OCI-LY7 (cell line): ENCODE measurements around the gene LSM8.

ENCODE experiments used
- EZH2phosphoT487 ChIP-seq: fragments of 200-600 bp; sonication (generic); IDR thresholded peaks from 2 replicates; pipeline ENCODE4 v1.6.1; 2018; ENCODE audit warnings: low read depth, borderline replicate concordance, mild to moderate bottlenecking, mixed run types, antibody characterized with exemption, low read length, moderate library complexity, mixed read lengths
- TF ChIP-seq, protein P1 (sequence below): fragments of 200-600 bp; sonication (generic); conservative IDR thresholded peaks from 2 replicates; pipeline ENCODE4 v1.5.1; 2014; ENCODE audit warnings: mild to moderate bottlenecking, antibody characterized with exemption, low read length, moderate library complexity, mixed read lengths

- TF ChIP-seq, protein P1, sequence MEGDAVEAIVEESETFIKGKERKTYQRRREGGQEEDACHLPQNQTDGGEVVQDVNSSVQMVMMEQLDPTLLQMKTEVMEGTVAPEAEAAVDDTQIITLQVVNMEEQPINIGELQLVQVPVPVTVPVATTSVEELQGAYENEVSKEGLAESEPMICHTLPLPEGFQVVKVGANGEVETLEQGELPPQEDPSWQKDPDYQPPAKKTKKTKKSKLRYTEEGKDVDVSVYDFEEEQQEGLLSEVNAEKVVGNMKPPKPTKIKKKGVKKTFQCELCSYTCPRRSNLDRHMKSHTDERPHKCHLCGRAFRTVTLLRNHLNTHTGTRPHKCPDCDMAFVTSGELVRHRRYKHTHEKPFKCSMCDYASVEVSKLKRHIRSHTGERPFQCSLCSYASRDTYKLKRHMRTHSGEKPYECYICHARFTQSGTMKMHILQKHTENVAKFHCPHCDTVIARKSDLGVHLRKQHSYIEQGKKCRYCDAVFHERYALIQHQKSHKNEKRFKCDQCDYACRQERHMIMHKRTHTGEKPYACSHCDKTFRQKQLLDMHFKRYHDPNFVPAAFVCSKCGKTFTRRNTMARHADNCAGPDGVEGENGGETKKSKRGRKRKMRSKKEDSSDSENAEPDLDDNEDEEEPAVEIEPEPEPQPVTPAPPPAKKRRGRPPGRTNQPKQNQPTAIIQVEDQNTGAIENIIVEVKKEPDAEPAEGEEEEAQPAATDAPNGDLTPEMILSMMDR = no peak
- TF ChIP-seq EZH2phosphoT487 = no peak
Measured at GRCh38 chr7:118194571-118194970, 10.6 kb downstream of the LSM8 start.
